Endothelial cell of umbilical vein (primary cell): ENCODE results near the gene KCNQ1OT1.

ENCODE experiments used
- EZH2 ChIP-seq: IDR thresholded peaks from 2 replicates; pipeline ENCODE4 v1.6.1; 2012; ENCODE audit warnings: borderline replicate concordance, low read depth, mild to moderate bottlenecking, moderate library complexity, low read length, inconsistent platforms; ENCODE audit not compliant: severe bottlenecking
- POLR2A ChIP-seq: IDR thresholded peaks from 2 replicates; pipeline ENCODE4 v1.6.1; 2012; ENCODE audit warnings: low read depth, mild to moderate bottlenecking, control low read depth, low read length
- POLR2AphosphoS5 ChIP-seq: IDR thresholded peaks from 2 replicates; pipeline ENCODE4 v1.6.1; 2012; ENCODE audit warnings: low read depth, mild to moderate bottlenecking, control low read depth, low read length, moderate library complexity; ENCODE audit not compliant: insufficient read depth
- TF ChIP-seq, protein P1 (sequence below), 2 donors: IDR thresholded peaks; 1 replicate in 1 of 2; 2 replicates in 1 of 2; pipeline ENCODE4 v1.5.1; 2011; ENCODE audit warnings: low read length in 2 of 2, mild to moderate bottlenecking in 2 of 2, moderate library complexity in 2 of 2, control low read depth in 1 of 2, inconsistent platforms in 1 of 2, low read depth in 1 of 2; ENCODE audit not compliant: insufficient read depth in 1 of 2; ENCODE audit errors: extremely low read depth in 1 of 2

DNA sequence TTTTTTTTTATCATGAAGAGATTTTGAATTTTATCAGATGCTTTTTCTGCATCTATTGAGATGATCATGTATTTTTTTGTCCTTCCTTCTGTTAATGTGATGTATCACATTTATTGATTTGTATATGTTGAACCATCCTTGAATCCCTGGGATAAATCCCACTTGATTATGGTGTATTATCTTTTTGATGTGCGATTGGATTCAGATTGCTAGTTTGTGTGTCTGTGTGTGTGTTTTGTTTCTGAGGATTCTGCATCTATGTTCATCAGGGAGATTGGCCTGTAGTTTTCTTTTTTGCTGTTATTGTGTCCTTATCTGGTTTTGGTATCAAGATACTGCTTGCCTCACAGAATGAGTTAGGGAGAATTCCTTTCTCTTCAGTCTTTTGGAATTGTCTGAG, 52.6 kb downstream of the KCNQ1OT1 start:
- TF ChIP-seq, protein P1, sequence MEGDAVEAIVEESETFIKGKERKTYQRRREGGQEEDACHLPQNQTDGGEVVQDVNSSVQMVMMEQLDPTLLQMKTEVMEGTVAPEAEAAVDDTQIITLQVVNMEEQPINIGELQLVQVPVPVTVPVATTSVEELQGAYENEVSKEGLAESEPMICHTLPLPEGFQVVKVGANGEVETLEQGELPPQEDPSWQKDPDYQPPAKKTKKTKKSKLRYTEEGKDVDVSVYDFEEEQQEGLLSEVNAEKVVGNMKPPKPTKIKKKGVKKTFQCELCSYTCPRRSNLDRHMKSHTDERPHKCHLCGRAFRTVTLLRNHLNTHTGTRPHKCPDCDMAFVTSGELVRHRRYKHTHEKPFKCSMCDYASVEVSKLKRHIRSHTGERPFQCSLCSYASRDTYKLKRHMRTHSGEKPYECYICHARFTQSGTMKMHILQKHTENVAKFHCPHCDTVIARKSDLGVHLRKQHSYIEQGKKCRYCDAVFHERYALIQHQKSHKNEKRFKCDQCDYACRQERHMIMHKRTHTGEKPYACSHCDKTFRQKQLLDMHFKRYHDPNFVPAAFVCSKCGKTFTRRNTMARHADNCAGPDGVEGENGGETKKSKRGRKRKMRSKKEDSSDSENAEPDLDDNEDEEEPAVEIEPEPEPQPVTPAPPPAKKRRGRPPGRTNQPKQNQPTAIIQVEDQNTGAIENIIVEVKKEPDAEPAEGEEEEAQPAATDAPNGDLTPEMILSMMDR (IDR thresholded peaks at IDR 0.05; ENCODE audit: extremely low read depth in 1 of 2, insufficient read depth in 1 of 2, low read depth in 1 of 2, low read length in 2 of 2): no peak
- no peak for TF ChIP-seq POLR2A
- no peak for TF ChIP-seq EZH2
- no peak for TF ChIP-seq POLR2AphosphoS5
